GM19395 (cell line): ENCODE results near the gene CHKB.

Experiments used
- ATAC-seq: cut with Tn5 transposase; IDR thresholded peaks from one replicate; pipeline ENCODE4 v1.9.1; 2021; ENCODE audit warnings: mild to moderate bottlenecking, moderate library complexity; ENCODE audit not compliant: unreplicated experiment

CHKB gene

DNA sequence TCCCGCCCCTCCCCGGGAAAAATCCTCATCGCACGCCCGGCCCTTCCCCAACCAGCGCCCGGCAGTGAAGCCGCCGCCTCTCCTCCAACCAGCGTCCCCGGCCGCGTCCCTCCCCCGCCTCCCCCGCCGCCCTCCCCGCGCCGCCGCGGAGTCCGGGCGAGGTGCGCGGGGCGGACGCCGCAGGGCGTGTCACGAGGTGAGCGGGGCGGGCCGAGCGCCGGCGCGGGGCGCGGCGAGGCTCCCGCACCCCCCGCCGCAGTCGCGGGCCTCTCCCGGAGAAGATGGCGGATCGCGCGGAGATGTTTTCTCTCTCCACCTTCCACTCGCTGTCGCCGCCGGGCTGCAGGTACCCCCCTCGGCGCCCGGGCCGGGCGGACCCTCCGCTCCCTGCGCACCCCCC, 17.9 kb upstream of the CHKB start, which contains the start of gene MAPK8IP2:
MAPK8IP2 (plus strand) TSS at position 256 of the 400 bp plus-strand sequence; CDS start at position 282, 26 bp downstream.
- no peak for ATAC-seq

GRCh38 chr22:50599816-50600455, 17.3 kb upstream of the CHKB start:
- ATAC-seq = no peak

GRCh38 chr22:50597097-50597496, 14.4 kb upstream of the CHKB start:
- ATAC-seq = no peak

- no peak for ATAC-seq
These were observed 12.5 kb upstream of the CHKB start for GRCh38 chr22:50595189-50595588.

DNA sequence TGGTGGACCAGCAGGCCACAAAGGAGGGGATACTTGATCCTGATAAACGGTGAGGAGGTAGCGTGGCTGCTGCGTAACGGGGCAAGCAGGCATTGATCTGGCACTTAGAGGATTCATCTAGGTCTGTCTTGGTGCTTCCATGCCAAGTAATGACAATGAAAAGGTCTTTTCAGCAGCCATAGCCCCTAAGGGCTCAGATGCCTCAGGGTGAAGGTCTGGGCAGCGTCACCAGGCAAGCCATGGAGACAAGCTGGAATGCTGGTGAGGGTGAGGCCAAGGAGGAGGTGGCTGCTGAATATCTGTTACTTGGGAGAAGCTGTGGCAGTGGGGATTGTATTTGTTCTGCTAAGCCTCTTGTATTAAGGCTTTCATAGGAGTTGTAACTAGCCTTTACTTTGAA, 4.8 kb upstream of the CHKB start:
- no peak for ATAC-seq

GRCh38 chr22:50586416-50586815, 3.8 kb upstream of the CHKB start:
- ATAC-seq = no peak

DNA sequence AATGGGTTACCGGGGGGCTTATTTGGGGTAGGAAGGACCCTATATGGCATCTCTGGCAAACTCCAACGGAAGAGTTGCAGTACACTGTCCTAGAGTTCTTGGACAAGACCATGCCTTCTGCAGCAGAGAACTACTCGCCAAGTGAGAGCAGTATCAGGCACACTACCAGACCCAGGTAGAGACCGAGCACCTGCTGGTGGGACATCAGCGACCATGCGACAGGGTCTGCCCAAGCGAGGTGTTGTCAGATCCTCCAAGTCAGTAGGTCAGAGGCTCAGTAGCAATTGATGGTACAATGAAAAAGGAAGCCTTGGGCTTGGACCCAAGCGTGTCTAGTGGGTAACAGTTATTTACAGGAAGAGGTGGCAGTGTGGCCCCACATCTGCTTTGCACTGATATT, 3.1 kb upstream of the CHKB start:
- ATAC-seq = no peak

DNA sequence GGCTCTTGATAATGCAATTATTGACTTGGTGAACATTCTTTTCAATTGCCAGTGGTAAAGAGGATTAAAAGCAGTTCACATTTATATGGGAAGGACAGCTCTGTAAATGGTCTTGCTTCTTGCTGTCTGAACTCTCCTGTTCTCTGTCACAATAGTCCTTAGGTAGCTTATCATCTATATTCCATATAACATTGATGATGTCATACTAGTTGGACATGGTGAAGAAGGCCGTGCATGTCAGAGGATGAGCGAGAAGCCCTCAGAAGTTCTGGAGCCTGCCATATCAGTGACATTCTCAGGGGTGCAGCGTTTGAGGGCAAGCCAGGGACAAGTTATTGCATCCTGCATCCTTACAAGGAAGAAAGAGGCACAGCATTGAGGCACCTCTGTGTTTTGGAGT, 2.6 kb upstream of the CHKB start:
- ATAC-seq = no peak

DNA sequence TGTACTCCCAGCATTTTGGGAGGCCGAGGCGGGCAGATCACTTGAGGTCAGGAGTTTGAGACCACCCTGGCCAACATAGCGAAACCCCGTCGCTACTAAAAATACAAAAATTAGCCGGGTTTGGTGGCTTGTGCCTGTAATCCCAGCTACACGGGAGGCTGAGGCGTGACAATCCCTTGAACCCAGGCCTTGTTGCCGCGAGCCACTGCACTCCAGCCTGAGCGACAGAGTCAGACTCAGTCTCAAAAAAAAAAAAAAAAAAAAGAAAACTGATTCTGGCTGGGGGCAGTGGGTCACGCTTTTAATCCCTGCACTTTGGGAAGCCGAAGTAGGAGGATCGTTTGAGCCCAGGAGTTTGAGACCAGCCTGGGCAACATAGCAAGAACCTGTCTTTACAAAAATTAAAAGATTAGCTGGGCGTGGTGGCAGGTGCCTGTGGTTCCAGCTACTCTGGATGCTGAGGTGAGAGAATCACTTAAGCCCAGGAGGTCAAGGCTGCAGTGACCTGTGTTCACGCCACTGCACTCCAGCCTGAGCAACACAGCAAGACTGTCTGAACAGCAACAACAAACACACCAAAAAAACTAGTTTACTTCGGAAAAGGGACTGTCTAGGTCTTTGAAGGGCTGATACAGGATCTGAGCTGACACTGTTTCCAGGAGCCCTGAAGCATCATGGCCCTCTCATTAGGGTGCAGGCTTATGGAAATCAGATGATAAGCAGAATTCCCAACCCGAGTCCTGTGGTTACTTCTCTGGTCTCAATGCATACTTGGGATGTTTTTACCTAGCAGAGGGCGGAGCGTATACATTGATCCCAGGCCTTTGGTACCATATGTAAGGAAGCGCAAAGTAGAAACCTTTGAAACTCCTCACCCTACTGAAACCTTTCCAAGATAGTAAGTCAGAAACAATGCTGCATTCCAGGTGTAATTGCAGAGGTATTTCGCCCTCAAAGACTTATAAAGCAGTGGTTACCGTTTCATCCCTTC, 1.8 kb upstream of the CHKB start:
- no peak for ATAC-seq

GRCh38 chr22:50583294-50583861, 729 bp upstream of the CHKB start:
- peak; percentile 47 for ATAC-seq

GRCh38 chr22:50581950-50582492, 628 bp downstream of the CHKB start:
- ATAC-seq = peak; percentile 20

DNA sequence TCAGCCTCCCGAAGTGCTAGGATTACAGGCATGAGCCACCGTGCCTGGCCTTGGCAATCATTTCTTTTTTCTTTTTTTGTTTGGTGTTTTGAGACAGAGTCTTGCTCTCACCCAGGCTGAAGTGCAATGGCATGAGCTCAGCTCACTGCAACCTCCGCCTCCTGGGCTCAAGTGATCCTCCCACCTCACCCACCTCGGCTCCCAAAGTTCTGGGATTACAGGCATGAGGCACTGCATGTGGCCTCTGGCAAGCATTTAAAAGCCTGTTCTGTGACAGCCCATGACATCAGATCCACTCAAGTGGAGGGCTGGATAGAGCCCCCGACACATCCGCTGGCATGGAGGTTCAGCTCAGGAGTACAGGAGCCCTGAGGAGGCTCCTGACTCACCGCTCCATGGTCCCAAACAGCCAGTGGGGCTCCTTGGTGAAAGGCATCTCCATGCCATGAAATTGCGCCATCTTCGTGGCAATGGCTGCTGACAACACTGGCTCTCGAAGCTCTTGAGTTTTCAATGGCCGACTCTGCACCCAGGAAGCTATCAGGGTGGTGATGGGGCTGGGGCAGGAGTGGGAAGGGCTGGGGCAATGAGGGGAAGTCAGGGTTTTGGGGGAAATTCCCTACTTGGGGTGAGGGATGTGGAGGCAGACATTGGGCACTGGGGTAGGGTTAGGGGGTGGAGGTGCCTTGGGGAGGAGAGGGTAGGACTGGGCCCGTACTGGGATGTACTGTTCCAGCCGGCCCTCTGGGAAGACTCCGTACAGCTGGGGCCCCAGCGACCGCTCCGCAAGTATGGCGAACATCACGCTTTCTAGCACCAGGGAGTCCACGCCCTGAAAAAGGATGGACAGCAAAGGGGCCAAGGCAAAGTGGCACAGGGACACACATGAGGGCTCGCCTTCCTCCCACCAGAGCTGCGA, 1.4 kb downstream of the CHKB start:
- ATAC-seq = no peak

GRCh38 chr22:50579752-50580151, 2.9 kb downstream of the CHKB start:
- no peak for ATAC-seq

GRCh38 chr22:50578776-50579310, 3.8 kb downstream of the CHKB start:
- no peak for ATAC-seq

DNA sequence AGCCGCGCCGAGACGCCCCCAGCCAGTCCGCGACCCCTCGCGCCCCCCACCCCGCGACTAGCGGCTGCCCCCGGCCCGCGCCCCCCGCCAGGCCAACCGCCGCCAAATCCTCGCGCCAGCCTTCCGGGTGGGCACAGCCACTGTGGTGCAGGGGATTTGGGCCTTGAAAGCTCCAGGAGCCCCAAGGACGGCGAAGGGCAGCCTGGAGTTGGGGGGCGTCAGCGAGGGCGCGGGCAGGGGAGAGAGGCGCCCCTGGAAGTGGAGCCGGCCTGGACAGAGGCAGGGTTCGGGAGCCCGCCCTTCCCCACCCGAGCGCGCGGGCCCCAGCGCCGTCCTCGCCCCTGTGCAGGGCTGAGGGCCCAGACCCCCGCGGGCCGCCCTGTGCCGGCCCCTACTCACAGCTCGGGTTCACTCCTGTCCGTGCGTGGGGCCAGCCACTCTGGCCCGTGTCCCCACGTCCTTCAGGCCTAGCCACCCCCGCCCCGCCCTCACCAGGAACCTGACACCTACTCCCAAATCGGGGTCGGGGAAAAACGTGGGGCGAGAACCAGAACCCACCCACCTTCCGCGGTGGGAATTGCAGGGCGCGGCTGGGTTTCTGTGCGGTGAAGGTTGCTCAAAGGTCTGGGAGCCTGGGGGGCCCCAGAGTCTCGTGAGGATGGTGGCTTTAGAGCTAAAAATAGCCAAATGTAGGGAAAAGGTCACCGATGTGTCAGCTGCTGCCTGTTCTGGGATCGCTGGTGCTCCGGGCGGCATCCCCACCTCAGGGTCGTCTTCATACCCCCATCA, 4.5 kb downstream of the CHKB start, which contains the start of gene CPT1B:
CPT1B (minus strand) TSS at position 441 of the 789 bp plus-strand sequence. CDS start 512 bp downstream, outside the sequence.
- ATAC-seq = no peak

DNA sequence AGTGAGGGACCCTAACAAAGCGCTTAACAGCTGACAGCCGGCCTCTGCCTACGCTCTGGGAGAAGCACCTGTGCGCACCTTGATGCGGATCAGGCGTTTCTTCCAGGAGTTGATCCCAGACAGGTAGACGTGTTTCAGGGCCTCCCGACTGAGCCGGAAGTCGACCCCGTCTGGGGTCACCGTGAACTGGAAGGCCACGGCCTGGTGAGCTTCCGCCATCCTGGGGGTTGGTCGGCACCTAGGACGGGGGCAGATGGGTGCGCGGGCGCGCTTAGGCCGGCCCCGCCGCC, 5.0 kb downstream of the CHKB start:
- no peak for ATAC-seq

DNA sequence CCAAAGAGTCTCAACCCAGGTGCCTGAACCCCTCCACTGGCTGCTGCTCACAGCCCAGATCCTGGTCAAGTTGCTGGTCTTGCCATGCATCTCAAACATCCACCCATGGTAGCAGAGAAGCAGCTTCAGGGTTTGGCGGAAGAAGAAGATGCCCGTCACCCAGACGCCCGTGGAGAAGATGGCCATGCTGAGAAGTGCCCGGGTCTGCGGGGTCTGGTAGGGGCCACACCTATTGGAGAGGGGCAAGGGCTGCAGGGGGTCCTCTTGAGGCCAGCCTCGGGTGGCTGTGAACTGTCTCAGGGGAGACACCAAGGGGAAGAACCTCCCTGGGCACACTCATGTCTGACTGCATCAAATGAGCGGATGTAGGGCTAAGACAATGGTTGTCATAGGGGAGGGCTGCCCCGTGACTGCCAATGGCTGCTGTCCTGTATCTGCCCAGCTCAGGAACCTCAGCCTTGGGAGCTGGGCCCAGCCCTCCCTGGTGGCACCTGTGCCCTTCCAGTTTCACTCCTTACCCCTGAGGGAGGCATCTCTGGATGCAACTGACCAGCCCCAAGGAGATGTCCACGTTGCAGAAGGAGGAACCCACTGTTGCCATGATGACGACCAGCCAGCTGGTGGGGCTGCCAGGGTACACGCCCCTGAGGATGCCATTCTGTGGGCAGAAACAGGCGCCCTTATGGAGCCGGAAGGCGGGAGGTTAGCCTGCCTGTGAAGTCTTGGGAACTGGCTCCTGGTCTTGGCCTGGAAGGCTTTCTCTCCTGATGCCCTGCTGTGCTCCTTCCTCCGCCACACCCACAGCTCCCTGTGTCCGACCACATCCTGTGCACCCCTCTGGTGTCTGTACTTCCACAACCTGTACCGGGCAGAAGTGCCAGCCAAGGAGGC, 5.6 kb downstream of the CHKB start:
- no peak for ATAC-seq

GRCh38 chr22:50576070-50576469, 6.6 kb downstream of the CHKB start:
- no peak for ATAC-seq
